HuH-7.5 (cell line): ENCODE data around the gene OLFML2A.
"Not testable (repeated sequence)": the region's sequence is repeated elsewhere in the genome, so short reads cannot be mapped to it uniquely, and the experiment has no call there.

Experiments used
- DNase-seq: peaks from one replicate; pipeline ENCODE4 v3.0.0; 2011; ENCODE audit warnings: low spot score

The OLFML2A gene

DNA sequence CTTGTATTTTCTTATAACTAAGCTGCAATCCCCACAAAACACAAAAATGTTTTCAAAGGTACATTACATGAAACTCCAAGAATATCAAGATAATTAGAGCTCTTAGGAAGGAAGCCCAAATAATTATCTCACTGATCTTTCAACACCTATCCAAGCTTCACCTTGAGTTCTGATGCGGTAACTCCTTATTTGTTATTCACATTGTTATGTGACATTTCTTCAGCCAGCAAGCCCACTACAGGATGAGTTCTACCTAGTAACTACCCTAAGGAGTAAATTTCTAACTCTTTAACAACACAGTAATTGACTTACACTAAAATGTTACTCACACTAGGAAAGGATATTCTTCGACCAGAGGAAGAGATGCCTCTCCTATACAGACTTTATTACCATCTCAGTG is 15.7 kb upstream of the OLFML2A start:
- no peak for DNase-seq

DNA sequence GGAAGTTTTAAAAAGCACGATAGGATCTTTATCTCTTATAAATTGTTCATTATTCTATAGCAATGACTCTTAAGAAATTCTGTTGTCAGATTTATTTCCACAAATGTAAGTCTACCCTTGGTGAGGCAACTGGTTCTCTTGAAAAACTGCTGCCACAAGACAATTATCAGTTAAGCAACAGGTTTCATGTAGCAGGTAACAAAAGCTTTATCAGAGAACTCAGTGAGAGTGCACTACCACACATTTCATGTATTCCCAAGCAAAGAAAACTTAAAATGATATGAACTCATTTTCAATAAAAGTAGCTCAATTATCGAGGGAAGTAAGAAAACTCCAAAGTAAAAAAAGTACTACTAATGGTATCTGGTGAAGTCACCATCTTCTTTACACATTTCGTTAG is 15.2 kb upstream of the OLFML2A start:
- DNase-seq: no peak

DNA sequence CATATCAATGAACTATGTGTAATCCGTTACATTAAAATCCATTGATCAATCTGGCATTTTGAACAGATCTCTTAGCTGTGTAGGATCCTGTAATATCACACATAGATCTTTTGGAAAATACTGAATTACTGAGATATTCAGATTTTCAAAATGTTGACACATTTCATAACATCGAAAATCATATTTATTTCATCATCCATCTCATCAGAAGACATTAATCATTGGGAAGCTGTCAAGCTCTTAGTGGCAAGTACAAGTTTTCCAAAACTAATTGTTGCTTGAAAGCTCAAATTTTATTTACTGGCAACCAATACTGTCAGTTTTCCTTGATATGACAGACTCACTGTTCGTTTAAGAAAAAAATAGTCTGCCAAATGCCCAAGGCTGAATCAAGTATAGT is 14.3 kb upstream of the OLFML2A start:
- no peak for DNase-seq

DNA sequence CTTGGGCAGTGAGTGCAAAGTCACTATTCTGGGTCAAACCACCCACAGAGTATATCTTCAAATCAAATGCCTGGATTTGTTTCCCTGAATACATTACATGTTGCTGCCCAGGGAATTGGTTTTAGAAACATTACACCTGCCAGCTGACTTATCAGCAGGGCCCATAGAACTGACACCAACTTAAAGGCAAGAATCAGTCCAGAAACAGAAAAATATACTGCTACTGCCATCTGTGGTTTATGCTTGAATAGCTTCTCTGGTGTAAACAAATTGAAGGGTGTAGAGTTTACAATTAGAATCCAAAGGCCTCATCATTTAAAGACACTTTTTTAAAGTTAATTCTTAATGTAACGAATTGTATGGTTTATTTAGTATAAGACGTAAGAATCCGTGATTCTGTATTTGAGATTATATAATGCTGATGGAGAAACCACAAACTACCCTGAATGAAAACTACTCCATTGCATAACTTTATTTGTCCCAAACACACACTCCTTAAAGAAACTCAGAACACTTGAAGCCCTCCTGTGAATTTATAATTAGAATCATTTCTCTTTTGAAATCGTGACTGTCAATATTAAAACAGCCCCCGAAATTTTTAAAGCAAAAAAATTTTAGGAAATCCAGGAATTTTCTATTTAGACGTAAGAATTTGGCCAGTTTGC is 12.0 kb upstream of the OLFML2A start:
- no peak for DNase-seq

DNA sequence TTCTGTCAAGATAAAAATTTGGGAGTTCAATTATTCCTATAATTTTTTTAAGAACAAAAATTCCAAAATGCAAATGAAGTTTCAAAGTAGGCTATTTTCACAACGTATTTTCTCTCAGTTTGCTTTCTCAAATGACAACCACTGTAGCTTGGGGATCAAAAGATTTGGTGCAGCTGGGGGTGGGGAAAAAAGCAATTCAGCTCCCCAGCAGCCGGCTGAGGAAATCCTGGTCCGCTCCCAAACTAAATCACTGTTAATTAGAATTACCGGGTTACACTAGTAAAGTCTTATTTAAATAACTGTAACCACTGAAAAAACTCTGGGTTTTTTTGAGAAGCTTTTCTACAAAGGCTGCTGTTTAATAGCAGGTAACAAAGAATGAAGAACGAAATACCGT is 11.5 kb upstream of the OLFML2A start:
- DNase-seq: no peak

DNA sequence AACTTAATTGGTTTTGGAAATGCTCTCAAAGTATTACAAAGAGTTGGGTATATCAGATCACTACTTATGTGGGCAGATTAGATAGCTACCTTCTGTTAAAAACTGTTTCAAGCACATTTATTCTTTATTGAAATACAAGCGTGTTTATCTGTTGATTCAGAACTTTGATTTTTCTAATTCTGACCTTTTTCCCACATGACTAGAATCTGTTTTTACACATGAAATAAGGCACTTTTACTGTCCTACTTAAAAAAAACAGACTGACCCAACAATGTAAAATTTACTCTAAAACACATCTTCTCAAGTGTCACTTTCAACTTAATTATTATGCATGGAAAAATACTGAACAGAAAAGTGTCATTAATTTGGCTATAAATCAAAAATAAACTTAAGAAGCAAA is 10.6 kb upstream of the OLFML2A start:
- no peak for DNase-seq

DNA sequence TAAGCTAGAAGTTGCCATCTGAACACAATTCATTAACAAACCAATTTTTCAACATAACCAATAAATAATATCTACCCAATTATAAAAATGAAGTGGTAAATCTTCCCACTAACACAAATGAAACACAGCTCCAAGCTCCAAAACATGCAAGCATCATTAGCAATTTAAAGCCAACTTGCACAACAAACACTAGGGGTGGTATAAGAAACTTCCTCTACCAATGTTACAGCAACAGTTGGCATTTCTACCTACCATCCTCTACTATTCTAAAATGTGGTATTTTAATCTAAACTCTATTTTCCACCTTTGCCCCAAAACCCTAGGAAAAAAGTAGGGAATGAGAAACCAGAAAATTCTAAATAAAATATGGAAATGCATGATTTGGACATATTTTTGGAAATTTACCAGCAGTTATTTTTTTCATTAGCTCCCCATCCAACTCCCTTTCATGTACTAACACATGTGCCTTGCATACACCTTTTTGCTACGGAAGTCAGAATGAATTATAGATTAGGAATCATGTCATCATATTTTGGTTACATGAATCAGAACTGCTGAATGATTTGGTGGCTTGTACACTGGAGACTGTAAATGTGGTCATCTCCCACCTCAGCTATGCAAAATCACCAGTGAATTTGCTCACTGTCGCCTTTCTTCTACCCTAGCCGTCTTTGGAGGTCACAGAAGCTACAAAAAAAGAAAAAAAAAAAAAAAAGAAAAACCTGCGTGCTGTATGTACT is 9.9 kb upstream of the OLFML2A start:
- no peak for DNase-seq

DNA sequence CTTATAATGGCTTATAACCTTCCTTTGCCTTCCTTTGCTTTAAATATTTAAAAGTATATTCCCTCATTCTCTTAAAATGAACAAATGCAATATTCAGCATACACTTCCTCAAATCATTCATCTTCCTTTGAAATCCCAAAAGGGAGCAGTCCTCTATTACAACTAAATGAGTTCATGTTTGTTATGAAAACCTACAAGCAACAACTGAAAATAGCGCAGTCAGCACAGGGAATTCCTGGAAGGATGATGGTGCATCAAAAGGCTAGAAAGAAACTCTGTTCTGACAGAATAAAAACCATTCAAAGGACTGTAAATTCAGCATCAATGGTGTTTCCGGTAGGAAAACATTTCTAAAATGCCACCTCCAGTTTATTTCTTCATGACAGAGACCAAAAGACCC is 9.1 kb upstream of the OLFML2A start:
- DNase-seq: no peak

DNA sequence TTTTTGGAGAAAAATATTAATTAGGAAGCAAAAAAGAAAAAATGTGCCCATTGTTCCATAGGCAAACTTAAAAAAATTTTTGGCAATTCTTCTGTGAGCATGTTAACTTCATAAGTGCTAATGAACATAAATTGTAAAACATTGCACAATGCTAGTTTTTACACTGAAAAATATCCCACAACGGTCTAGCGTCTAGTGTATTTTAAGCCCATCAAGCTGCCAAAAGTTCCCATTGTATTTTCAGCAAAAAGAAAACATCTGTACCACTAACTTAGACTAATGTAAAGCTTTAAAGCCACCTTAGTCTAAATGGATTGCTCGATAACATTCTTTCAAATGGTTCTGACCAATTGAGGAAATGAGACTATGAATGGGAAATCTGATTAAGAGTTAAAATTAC is 8.6 kb upstream of the OLFML2A start:
- no peak for DNase-seq

DNA sequence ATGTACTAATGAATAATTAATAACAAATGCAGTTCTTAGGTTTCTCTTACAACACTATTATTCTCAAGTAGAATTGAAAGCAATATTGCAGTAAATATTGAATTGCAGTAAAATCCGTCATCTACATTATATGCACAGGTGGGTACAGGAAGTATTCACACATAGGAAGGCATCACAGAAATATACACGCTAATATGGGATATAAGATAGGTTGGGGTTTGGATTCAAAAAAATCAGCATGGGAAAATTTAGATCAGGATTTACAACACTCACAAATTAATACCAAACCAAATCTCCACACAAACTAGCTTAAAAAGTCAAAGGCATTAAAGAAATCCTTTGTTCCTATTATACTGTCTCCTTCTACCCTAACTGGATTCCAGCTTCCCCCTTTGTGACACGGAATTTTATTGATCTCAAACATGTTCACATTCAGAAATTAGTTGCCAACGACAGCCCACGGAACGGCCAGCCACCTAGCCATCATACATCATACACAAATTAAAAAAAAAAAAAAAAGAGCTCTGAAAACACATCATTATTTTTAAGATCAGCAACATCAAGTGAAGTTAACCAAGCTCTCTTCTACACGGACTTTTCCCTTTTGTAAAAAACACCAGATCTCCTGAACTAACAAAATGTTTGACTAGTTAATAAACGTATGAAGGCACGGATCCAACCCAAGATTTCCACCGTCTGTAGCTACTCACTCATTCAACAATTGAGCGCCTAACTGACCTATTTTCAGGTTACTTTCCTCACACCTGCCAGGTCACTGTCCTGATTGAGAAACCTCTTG is 8.0 kb upstream of the OLFML2A start:
- DNase-seq: no peak

DNA sequence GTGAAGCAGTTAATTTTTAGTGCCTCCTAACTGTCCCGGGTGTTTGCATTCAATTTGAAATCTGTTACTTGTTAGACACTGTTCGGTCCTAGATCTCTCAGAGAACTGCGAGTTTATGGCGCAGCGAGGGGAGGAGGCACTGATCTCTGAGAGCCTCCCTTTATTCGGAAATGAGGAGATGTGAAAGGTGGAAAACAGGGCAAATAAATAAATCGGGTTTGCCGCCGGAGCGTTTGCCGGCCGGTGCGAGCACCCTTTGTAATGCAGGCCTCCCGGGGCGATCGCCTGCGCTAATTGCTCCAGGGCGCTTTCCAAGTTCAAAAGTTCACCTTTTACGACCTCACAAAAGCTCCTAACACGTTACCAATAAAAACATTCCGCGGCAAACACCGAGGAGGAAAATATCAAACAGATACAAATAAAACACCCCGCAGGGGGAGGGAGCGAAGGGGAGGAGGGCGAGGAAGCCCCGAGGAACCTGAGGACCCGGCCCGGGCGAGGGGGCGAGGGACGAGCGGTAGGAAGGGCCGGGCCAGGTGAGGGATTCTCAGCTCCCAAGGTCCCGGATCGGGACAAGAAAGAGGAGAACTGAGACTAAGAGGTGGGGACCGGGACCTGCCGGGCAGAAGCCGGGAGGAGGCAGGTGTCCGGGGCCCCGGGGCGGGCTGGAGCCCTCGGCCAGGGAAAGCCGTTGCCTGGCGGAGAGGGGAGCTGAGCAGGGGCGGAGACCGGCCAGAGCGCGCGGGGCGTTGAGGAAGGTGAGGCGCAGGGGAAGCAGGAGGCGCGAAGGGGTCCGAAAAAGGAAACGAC is 7.2 kb upstream of the OLFML2A start:
- DNase-seq: peak; percentile 59

DNA sequence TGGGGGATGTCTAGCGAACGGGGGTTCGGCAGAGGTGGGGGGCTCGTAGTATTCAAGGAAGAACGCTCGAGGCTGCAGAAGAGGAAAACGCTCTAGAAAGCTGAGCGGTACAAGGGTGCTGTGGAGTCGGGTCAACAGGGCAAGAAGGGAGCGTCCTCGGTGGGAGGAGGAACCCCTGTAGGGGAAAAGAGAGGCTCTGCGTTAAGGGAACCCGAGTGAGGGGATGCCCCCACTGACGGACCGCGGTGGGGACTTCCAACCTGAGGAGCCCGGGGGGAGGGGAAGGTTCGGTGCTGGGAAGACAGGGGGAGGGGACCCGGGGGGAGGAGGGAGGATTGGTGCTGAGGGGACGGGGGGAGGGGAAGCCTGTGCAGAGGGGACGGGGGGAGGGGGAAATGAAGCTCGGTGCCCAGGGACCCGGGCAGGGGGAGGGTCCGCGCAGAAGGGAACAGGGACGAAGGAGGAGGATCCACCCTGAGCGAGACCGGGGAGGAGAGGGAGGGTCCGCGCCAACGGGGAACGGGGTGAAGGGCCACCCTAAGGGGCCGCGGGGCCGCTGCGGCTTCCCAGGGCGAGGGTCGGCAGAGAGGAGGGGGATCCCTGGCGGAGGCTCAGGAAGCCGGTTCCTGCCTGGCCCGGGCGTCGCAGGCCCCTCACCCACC is 6.4 kb upstream of the OLFML2A start:
- DNase-seq: peak; percentile 65

DNA sequence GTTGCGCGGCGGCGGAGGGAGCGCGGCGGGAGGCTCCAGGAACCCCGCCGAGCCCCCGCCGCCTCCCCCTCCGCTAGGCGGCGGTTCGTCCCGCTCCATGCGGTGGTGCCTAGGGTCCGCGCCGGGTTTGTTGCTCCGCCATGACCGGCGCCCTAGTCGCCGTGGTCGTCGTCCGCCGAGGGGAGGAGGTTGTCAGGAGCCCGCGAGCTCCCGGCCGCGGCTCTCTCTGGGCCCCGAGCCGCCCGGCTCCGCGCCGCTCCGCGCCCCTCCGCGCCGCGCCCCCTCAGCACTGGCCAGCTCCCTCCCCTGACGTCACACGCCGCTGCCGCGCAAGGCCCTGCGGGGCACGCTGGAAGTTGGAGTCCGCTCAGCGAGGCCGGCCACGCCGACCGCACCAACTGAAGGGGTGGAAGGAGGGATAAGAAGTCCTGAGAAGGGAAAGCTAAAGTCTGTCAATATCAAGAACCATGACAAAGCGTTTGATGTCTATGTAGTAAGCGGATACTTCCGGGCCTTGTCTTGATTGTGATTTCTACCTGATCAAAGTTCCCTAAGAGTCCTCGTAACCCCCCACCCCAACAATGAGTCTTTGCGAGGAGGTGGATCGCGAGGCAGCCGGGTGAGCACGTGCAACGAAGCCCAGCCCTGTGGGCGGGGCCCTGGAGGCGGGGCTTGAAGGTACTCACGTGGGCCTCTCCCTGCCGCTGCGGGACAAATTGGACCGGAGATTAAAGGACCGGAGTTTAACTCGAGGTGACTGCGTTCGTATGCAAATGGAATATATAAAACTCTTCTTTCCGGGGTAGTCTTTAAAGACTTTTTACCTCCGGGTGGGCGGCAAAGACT is 5.7 kb upstream of the OLFML2A start, which contains the start of gene NR6A1:
NR6A1 (minus strand) TSS at position 291 of the 846 bp plus-strand sequence.
- DNase-seq: peak; percentile 99

DNA sequence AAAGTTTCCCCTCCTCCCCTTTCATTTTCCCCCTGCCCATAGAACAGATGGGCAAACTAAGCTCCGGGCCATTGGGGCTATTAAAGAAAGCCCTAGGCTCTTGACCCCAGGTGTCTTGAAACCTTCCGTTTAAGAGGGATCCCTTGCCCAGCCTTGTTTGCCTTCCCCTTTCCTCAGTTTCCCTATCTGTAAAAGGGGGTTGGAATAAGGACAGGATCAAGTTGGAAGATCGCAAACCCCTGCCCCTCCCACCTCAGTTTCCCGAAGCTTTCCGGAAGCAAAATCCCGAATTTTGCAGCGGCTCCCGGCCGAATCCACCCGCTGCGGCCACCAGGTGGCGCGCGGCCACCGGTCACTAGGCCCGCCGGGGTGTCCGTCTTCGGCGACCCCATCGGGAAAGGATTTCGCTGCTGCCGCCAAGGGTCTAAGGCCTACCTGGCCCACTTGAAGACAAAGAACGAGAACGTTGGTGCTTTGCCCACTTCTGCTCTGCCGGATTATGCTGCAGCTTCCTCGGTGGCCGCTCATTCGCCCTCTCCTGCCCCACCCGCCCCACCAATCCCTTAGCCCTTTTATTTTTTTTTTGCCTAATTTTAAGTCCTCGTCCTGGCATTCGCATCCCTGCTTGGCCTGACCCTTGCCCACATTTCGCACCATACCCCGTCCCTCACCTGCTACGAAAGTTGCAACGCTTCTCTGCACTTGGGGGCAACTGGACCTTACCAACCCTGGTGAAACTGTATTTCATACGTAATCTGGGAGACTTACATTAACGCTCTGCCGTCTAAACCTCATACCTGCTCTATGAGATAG is 4.9 kb upstream of the OLFML2A start:
- DNase-seq: peak; percentile 85

DNA sequence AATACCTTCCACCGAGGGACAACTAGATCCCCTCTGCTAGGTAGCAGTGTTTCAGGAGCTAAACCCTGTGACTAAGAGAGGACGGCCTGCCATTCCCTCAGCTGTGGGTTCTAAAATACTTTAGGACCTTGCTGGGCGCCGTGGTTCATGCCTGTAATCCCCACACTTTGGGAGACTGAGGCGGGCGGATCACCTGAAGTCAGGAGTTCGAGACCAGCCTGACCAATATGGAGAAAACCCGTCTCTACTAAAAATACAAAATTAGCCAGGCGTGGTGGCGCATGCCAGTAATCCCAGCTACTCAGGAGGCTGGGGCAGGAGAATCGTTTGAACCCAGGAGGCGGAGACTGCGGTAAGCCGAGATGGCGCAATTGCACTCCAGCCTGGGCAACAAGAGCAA is 4.1 kb upstream of the OLFML2A start:
- not testable (repeated sequence) for DNase-seq

DNA sequence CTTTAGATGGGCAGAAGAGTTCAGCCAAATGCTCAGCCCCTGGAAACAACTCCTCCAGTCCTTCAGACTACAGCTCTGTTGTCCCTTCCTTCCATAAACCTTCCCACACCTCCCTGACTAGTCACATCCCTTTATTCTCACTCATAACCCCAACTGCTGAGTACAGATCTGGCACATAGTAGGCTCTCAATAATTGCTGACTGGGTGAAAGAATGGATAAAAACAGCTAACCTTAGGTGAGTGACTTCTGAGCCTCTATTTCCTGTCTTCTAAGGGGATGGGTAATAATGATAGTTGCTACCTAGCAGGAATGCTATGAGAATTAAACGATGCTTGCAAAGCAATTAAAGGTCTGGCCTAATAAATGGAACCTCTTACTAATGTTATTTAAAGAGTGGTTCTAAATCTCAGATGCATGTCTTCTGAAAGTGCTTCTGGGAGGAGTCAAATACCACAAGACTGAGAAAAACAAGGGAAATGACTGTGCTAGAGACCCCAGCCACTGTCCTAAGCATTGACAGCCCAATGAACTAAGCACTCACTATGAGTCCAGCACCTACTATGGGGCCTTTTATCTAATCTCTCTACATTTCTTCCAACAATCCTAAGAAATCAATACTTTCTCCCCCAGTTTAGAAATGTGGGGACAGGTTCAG is 3.3 kb upstream of the OLFML2A start:
- DNase-seq: no peak

DNA sequence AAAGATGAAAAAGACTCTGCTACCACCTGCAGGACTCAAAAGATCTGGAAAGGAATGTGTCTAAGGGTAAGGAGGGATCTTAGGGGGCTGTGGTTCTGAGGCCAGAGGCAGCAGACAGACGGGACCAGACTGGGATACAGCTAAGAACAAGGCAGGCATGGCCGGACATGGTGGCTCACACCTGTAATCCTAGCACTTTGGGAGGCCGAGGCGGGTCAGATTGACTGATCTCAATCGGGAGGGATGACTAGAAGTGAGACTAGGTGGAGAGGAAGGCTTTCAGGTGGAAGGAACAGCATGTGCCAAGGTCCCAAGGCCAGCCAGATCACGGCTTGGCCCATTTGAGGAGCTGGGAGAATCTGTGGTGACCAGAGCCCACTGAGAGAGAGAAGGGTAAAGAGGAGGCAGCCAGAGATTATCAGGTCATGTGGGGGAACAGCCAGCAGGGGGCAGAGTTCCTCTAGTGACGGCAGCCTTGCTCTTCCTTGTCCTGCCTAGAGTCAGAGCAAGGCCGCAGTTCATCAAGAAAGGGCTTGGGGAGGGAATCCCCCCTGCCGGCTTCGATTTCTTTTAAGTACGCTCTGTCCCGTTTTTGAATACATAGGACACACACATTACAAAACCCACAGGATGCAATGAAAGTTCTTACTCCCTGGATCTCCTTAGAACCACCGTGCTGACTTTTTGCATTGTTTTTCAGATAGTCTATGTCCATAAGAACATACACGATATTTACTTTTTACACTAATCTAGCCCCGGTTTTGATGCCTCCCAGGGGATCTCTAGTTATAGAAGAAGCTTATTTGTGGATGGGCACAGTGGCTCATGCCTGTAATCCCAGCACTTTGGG is 2.6 kb upstream of the OLFML2A start:
- DNase-seq: peak; percentile 93

DNA sequence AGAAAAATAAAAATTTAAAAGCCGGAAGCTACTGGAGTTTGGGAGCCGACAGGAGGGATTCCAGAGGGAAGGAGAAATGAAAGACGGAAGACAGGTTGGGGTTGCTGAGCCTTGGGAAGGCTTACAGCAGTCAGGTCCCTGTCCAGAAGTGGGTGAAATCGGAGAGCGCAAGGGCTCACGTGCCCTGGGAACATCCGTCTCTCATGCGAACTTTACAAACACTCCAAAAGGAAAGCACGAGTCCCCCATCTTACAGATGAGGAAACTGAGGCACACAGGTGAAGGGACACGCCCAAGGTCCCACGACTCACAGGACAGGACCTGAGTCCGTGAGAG is 347 bp upstream of the OLFML2A start:
- DNase-seq: no peak
